Mesenchymal stem cell (in vitro differentiated cells and primary cell): ENCODE data around the gene LRCH4.
A peak's percentile ranks its signal among the peaks of the same experiment; 100 is the strongest.

Experiments used
- DNase-seq: peaks from one replicate; pipeline ENCODE4 v3.0.0-alpha.2; 2013
- H2AFZ ChIP-seq: one replicate; pipeline ENCODE4 v1.6.1; 2013; ENCODE audit warnings: low read depth, mild to moderate bottlenecking, control low read depth, inconsistent platforms, low read length, moderate library complexity
- H2AK5ac ChIP-seq: 2 replicates; pipeline ENCODE4 v1.6.1; 2013; ENCODE audit warnings: low read length, moderate library complexity, mild to moderate bottlenecking, inconsistent platforms; ENCODE audit not compliant: severe bottlenecking
- H2BK120ac ChIP-seq: one replicate; pipeline ENCODE4 v1.6.1; 2013; ENCODE audit warnings: low read depth, mild to moderate bottlenecking, inconsistent platforms, low read length, moderate library complexity
- H2BK12ac ChIP-seq, 2 experiments: one replicate each; pipeline ENCODE4 v1.6.1; 2013; ENCODE audit warnings: inconsistent platforms in 2 of 2, low read length in 2 of 2, mild to moderate bottlenecking in 2 of 2, moderate library complexity in 2 of 2, control low read depth in 1 of 2
- H2BK15ac ChIP-seq: one replicate; pipeline ENCODE4 v1.6.1; 2013; ENCODE audit warnings: mild to moderate bottlenecking, low read depth, inconsistent platforms; ENCODE audit not compliant: poor library complexity, severe bottlenecking
- H2BK5ac ChIP-seq: 2 replicates; pipeline ENCODE4 v1.6.1; 2013; ENCODE audit warnings: low read depth, mild to moderate bottlenecking, low read length, control low read depth, inconsistent platforms; ENCODE audit not compliant: poor library complexity, severe bottlenecking
- H3K14ac ChIP-seq, 2 experiments: one replicate each; pipeline ENCODE4 v1.6.1; 2013; ENCODE audit warnings: inconsistent platforms in 2 of 2, low read length in 2 of 2, control low read depth in 1 of 2, mild to moderate bottlenecking in 1 of 2, moderate library complexity in 1 of 2
- H3K18ac ChIP-seq, 2 experiments: one replicate each; pipeline ENCODE4 v1.6.1; 2013; ENCODE audit warnings: inconsistent platforms in 2 of 2, low read length in 2 of 2, control low read depth in 1 of 2, low read depth in 1 of 2, mild to moderate bottlenecking in 1 of 2
- H3K23ac ChIP-seq, 2 experiments: one replicate each; pipeline ENCODE4 v1.6.1; 2013; ENCODE audit warnings: inconsistent platforms in 2 of 2, low read length in 2 of 2, mild to moderate bottlenecking in 2 of 2, moderate library complexity in 2 of 2, control low read depth in 1 of 2
- H3K27ac ChIP-seq: 2 replicates; pipeline ENCODE4 v1.5.1; 2013; ENCODE audit warnings: mild to moderate bottlenecking, moderate library complexity, low read length, control low read depth, inconsistent platforms; ENCODE audit not compliant: poor library complexity, severe bottlenecking
- H3K27me3 ChIP-seq, 2 experiments: 2 replicates each; pipeline versions ENCODE4 v1.6.1 to v1.7.0; 2013; ENCODE audit warnings: low read length in 2 of 2, mild to moderate bottlenecking in 2 of 2, moderate library complexity in 2 of 2, control low read depth in 1 of 2, inconsistent platforms in 1 of 2; ENCODE audit not compliant: control insufficient read depth in 1 of 2, insufficient read depth in 1 of 2
- H3K36me3 ChIP-seq, 2 experiments: 2 replicates each; pipeline versions ENCODE4 v1.6.1 to v1.7.0; 2013; ENCODE audit warnings: low read length in 2 of 2, control low read depth in 1 of 2, inconsistent platforms in 1 of 2, low read depth in 1 of 2, mild to moderate bottlenecking in 1 of 2; ENCODE audit not compliant: insufficient read depth in 2 of 2, control insufficient read depth in 1 of 2
- H3K4ac ChIP-seq, 2 experiments: one replicate each; pipeline ENCODE4 v1.6.1; 2013; ENCODE audit warnings: inconsistent platforms in 2 of 2, low read length in 2 of 2, mild to moderate bottlenecking in 2 of 2, moderate library complexity in 2 of 2, control low read depth in 1 of 2, low read depth in 1 of 2
- H3K4me1 ChIP-seq: 2 replicates; pipeline ENCODE4 v1.6.1; 2013; ENCODE audit warnings: low read depth, low read length, control low read depth; ENCODE audit not compliant: control insufficient read depth, insufficient read depth
- H3K4me2 ChIP-seq: 2 replicates; pipeline ENCODE4 v1.6.1; 2013; ENCODE audit warnings: low read length, mild to moderate bottlenecking, inconsistent platforms; ENCODE audit not compliant: poor library complexity, severe bottlenecking
- H3K4me3 ChIP-seq, 2 experiments: 2 replicates each; pipeline versions ENCODE4 v1.5.1 to v1.7.0; 2013; ENCODE audit warnings: low read length in 2 of 2, mild to moderate bottlenecking in 2 of 2, control low read depth in 1 of 2, low read depth in 1 of 2; ENCODE audit not compliant: insufficient read depth in 1 of 2
- H3K79me1 ChIP-seq: replicated peaks from 2 replicates; pipeline ENCODE4 v1.6.1; 2013; ENCODE audit warnings: mild to moderate bottlenecking, control low read depth, low read length, inconsistent platforms; ENCODE audit not compliant: poor library complexity, severe bottlenecking
- H3K9ac ChIP-seq: 2 replicates; pipeline ENCODE4 v1.7.0; 2013; ENCODE audit warnings: mild to moderate bottlenecking, low read length, moderate library complexity
- H3K9me3 ChIP-seq: 2 replicates; pipeline ENCODE4 v1.7.0; 2013; ENCODE audit warnings: mild to moderate bottlenecking, low read length; ENCODE audit not compliant: control insufficient read depth
- H4K8ac ChIP-seq: one replicate; pipeline ENCODE4 v1.6.1; 2013; ENCODE audit warnings: inconsistent platforms, mild to moderate bottlenecking, low read length, moderate library complexity
- H4K91ac ChIP-seq: one replicate; pipeline ENCODE4 v1.6.1; 2013; ENCODE audit warnings: mild to moderate bottlenecking, low read length, inconsistent platforms
- WGBS: methylation state at CpG from one replicate; pipeline ENCODE4 v1.1.7; 2013; ENCODE audit warnings: mixed read lengths; 5-methylcytosine and 5-hydroxymethylcytosine counted together

The LRCH4 gene

GRCh38 chr7:100546129-100546925 is 39.6 kb downstream of the LRCH4 start:
- Histone ChIP-seq H3K4ac (peak overlapping the region; percentile 2 to 94), H3K4me3 (no peak overlapping the region), H4K91ac (no peak overlapping the region), H3K27me3 (no peaks in the 10 kb centered on the region), H2AFZ (peak overlapping the region; percentile 27), H2BK12ac (peak overlapping the region in 1 of 2 experiments; percentile 78), H2BK15ac (no peak overlapping the region), H3K36me3 (peaks cover 7 to 15% of the 10 kb centered on the region in 2 experiments), H3K18ac (peak overlapping the region; percentile 61 to 62), H2BK5ac (peak overlapping the region; percentile 39), H2BK120ac (peak overlapping the region; percentile 4), H2AK5ac (peak overlapping the region; percentile 33), H3K4me2 (peak overlapping the region; percentile 35), H3K9ac (peak overlapping the region; percentile 73), H3K9me3 (no peaks in the 10 kb centered on the region), H4K8ac (peak overlapping the region; percentile 87), H3K14ac (no peak overlapping the region), H3K23ac (no peak overlapping the region), H3K4me1 (peaks cover 8% of the 10 kb centered on the region), H3K79me1 (peaks cover 26% of the 10 kb centered on the region), H3K27ac (peak overlapping the region; percentile 97)
- 21% methylated on average over 10 of the region's 10 CpGs for WGBS
- DNase-seq = peak; percentile 36

- no peaks in the 10 kb centered on the region for H3K27me3 ChIP-seq
- no peak overlapping the region for H4K91ac ChIP-seq
- peak overlapping the region; percentile 7 to 64 for H3K18ac ChIP-seq
- peak overlapping the region; percentile 13 for H3K4me2 ChIP-seq
- peak overlapping the region; percentile 97 for H3K27ac ChIP-seq
- peak overlapping the region; percentile 89 for H2BK120ac ChIP-seq
- H3K4me3 ChIP-seq = peak overlapping the region in 1 of 2 experiments; percentile 35
- H2BK5ac ChIP-seq = peak overlapping the region; percentile 83
- H2AK5ac ChIP-seq = peak overlapping the region; percentile 74
- H4K8ac ChIP-seq = peak overlapping the region; percentile 45
- H3K23ac ChIP-seq = no peak overlapping the region
- no peak overlapping the region for H3K14ac ChIP-seq
- peak overlapping the region in 1 of 2 experiments; percentile 94 for H3K4ac ChIP-seq
- peak; percentile 91 for DNase-seq
- peak overlapping the region; percentile 64 to 79 for H2BK12ac ChIP-seq
- 14% methylated on average over 3 of the region's 3 CpGs for WGBS
- peak overlapping the region; percentile 73 for H3K9ac ChIP-seq
- peaks cover 8% of the 10 kb centered on the region for H3K4me1 ChIP-seq
- H2AFZ ChIP-seq = peak overlapping the region; percentile 1
- no peaks in the 10 kb centered on the region for H3K9me3 ChIP-seq
- no peak overlapping the region for H2BK15ac ChIP-seq
- H3K36me3 ChIP-seq = peaks cover 7 to 12% of the 10 kb centered on the region in 2 experiments
- peaks cover 29% of the 10 kb centered on the region for H3K79me1 ChIP-seq
These were observed 40.4 kb downstream of the LRCH4 start for GRCh38 chr7:100545360-100546128.

DNA sequence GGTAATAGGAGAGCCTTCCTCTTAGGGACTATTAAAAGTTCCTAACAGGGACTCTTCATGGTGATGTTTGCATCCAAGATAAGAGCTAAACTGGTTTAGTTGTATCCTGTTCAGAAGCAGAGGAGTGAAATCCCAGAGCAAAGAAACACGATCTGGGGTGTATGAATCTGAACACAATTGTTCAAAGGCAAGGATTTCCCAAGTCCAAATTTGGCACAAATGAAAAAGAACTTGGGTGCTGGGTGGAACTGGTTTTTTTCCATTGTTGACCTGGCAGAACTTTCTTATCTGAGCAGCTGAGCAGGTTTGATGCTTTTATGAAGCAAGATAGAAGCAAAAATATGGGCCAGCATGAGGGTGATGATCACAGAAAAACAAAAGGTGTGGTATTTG is 41.0 kb downstream of the LRCH4 start:
- DNase-seq = no peak
- Histone ChIP-seq H4K8ac (peak overlapping the region; percentile 9), H3K4me2 (no peak overlapping the region), H2BK12ac (peak overlapping the region; percentile 64 to 79), H3K79me1 (peaks cover 32% of the 10 kb centered on the region), H2BK120ac (peak overlapping the region; percentile 89), H2BK15ac (peak overlapping the region; percentile 38), H3K4ac (peak overlapping the region in 1 of 2 experiments; percentile 33), H3K27me3 (no peaks in the 10 kb centered on the region), H3K4me1 (peaks cover 8% of the 10 kb centered on the region), H3K23ac (no peak overlapping the region), H2AFZ (no peak overlapping the region), H3K27ac (peak overlapping the region; percentile 97), H3K9me3 (no peaks in the 10 kb centered on the region), H3K18ac (peak overlapping the region; percentile 61 to 64), H4K91ac (no peak overlapping the region), H2AK5ac (peak overlapping the region; percentile 74), H3K9ac (peak overlapping the region; percentile 73), H3K14ac (no peak overlapping the region), H2BK5ac (peak overlapping the region; percentile 83), H3K36me3 (peaks cover 7 to 8% of the 10 kb centered on the region in 2 experiments), H3K4me3 (peak overlapping the region in 1 of 2 experiments; percentile 35)
- 50% methylated on average over 1 of the region's 1 CpG for WGBS

DNA sequence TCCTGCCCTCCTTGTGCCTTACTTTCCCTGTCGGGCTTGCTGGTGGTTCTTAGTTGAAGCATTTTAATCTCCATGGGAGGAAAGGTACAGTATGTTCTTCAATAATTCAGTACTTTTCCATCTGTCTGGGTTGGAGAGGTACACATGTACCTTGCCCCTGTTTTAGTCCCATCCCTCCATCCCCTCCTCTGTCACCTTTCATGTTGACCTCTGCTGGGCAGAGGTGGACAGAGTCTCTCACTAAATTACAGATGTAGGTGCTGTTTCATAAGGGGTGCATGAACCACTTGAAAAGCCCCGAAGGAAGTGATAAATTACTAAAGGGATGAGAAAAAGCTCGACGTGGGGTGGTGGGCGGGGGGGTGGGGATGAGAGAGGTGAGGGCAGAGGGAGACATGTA is 41.5 kb downstream of the LRCH4 start:
- H3K79me1 ChIP-seq = peaks cover 34% of the 10 kb centered on the region
- H3K4ac ChIP-seq = no peak overlapping the region
- H2BK12ac ChIP-seq = peak overlapping the region; percentile 56 to 89
- H3K4me3 ChIP-seq = no peak overlapping the region
- H2BK5ac ChIP-seq = no peak overlapping the region
- H3K23ac ChIP-seq = no peak overlapping the region
- H3K4me1 ChIP-seq = peaks cover 13% of the 10 kb centered on the region
- no peaks in the 10 kb centered on the region for H3K9me3 ChIP-seq
- 13% methylated on average over 4 of the region's 5 CpGs for WGBS
- H3K18ac ChIP-seq = no peak overlapping the region
- no peak overlapping the region for H2BK120ac ChIP-seq
- no peak overlapping the region for H3K27ac ChIP-seq
- no peak overlapping the region for H2BK15ac ChIP-seq
- H4K91ac ChIP-seq = no peak overlapping the region
- H2AK5ac ChIP-seq = peak overlapping the region; percentile 69
- H3K27me3 ChIP-seq = no peaks in the 10 kb centered on the region
- H2AFZ ChIP-seq = no peak overlapping the region
- H3K4me2 ChIP-seq = no peak overlapping the region
- no peak for DNase-seq
- peak overlapping the region; percentile 11 for H3K9ac ChIP-seq
- peak overlapping the region; percentile 73 for H4K8ac ChIP-seq
- H3K36me3 ChIP-seq = peaks cover 2 to 4% of the 10 kb centered on the region in 2 experiments
- no peak overlapping the region for H3K14ac ChIP-seq
